ENCODE results near the gene EFNA3. TPM values are rescaled to one million over a fixed set of nuclear protein-coding genes. Genes with fewer than 3 reads are reported as not detected.

EFNA3 gene
- total RNA-seq, 1 donor from 2014 or later = 14.6 TPM

DNA sequence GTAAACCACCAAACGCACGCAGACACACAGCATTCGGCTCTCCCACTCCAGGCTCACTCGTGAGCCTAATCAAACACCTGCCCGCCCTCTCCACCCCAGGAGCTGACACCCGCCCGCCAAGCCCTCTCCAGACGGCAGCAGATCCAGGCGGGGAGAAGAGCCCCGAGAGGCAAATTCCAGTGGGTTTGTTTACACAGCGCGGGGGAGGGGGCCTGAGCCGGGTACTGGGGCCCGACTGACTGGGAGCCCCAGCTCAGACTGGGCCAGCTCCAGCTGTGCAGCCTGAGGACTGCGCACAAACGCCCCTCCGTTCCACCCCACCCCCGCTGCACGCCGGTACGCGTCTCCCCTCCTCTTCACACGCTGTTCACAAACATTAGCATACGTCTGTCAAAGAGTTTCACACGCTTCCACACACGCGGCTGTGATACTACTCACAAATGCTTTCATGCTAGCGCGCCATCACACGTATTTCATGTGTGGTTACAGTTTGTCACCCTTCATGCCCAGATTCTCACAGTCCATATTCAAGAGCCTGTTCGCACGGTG, 48.0 kb downstream of the EFNA3 start:
- Mint-ChIP-seq H3K36me3 (ENCODE audit: unreplicated experiment) (no peaks in the 10 kb centered on the region), H3K27ac (ENCODE audit: unreplicated experiment) (no peak overlapping the region), H3K4me3 (ENCODE audit: unreplicated experiment) (peak overlapping the region; percentile 90), H3K4me1 (ENCODE audit: low read depth, unreplicated experiment) (peaks cover 23% of the 10 kb centered on the region), H3K27me3 (ENCODE audit: unreplicated experiment) (peaks cover 26% of the 10 kb centered on the region), H3K9me3 (ENCODE audit: unreplicated experiment) (peaks cover 8% of the 10 kb centered on the region)
- TF ChIP-seq, protein P1, sequence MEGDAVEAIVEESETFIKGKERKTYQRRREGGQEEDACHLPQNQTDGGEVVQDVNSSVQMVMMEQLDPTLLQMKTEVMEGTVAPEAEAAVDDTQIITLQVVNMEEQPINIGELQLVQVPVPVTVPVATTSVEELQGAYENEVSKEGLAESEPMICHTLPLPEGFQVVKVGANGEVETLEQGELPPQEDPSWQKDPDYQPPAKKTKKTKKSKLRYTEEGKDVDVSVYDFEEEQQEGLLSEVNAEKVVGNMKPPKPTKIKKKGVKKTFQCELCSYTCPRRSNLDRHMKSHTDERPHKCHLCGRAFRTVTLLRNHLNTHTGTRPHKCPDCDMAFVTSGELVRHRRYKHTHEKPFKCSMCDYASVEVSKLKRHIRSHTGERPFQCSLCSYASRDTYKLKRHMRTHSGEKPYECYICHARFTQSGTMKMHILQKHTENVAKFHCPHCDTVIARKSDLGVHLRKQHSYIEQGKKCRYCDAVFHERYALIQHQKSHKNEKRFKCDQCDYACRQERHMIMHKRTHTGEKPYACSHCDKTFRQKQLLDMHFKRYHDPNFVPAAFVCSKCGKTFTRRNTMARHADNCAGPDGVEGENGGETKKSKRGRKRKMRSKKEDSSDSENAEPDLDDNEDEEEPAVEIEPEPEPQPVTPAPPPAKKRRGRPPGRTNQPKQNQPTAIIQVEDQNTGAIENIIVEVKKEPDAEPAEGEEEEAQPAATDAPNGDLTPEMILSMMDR (IDR thresholded peaks at IDR 0.05; ENCODE audit: partially characterized antibody, unreplicated experiment) = no peak
- peak; percentile 36 for DNase-seq

DNA sequence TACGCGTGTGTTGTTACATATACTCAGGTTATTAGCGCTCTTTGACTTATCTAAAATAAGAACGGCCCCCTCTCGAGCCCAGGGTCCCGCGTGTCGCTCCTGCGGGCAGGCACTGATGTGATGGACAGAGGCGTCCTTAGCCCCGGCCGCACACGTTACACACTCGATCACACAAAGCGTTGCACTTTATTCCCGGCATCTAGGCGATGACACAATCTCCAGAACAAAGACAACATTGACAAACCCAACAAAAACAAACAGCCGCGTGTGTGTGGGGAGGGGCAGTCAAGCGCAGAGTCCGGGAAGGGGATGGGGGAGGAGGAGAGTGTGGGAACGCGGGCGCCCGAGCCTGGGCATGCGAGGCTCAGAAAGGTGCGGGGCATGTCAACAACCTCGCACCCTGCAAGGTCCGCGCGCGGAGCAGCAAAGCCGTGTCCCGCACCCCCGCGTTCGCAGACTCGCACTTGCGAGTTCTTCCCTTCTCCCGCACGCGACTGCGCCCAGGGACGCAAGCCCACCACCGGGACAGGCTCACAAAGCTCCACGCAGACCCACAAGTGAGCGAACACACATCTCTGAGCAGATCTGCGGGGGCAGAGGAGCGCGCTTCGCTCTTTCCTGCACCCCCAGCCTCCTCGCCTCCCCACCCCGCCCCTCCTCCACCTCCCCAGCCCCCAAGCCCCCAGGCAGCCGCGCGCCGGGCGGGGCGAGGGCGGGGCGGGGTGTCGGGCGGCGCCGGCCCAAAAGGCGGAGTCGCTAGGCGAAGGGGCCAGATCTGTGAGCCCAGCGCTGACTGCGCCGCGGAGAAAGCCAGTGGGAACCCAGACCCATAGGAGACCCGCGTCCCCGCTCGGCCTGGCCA, 48.7 kb downstream of the EFNA3 start, which contains the start of gene EFNA1:
TSS of gene EFNA1 (plus strand) at position 772 of the 862 bp plus-strand sequence. CDS start 102 bp downstream, outside the sequence.
- TF ChIP-seq, protein P1 (IDR thresholded peaks at IDR 0.05; ENCODE audit: partially characterized antibody, unreplicated experiment) = no peak
- H3K36me3 Mint-ChIP-seq (ENCODE audit: unreplicated experiment) = no peaks in the 10 kb centered on the region
- peaks cover 8% of the 10 kb centered on the region for H3K9me3 Mint-ChIP-seq (ENCODE audit: unreplicated experiment)
- H3K27ac Mint-ChIP-seq (ENCODE audit: unreplicated experiment) = peak within 1 kb of the TSS; percentile 22
- DNase-seq = peak; percentile 55
- H3K27me3 Mint-ChIP-seq (ENCODE audit: unreplicated experiment) = peaks cover 26% of the 10 kb centered on the region
- H3K4me1 Mint-ChIP-seq (ENCODE audit: low read depth, unreplicated experiment) = peaks cover 23% of the 10 kb centered on the region
- peak within 1 kb of the TSS; percentile 90 for H3K4me3 Mint-ChIP-seq (ENCODE audit: unreplicated experiment)

GRCh38 chr1:155127967-155128754, 49.5 kb downstream of the EFNA3 start:
- H3K4me1 Mint-ChIP-seq (ENCODE audit: low read depth, unreplicated experiment) = peaks cover 23% of the 10 kb centered on the region
- peaks cover 26% of the 10 kb centered on the region for H3K27me3 Mint-ChIP-seq (ENCODE audit: unreplicated experiment)
- TF ChIP-seq, protein P1 (IDR thresholded peaks at IDR 0.05; ENCODE audit: partially characterized antibody, unreplicated experiment) = no peak
- peaks cover 9% of the 10 kb centered on the region for H3K9me3 Mint-ChIP-seq (ENCODE audit: unreplicated experiment)
- H3K36me3 Mint-ChIP-seq (ENCODE audit: unreplicated experiment) = no peaks in the 10 kb centered on the region
- H3K4me3 Mint-ChIP-seq (ENCODE audit: unreplicated experiment) = peak overlapping the region; percentile 78
- DNase-seq = no peak
- peak overlapping the region; percentile 22 for H3K27ac Mint-ChIP-seq (ENCODE audit: unreplicated experiment)

- H3K4me3 Mint-ChIP-seq (ENCODE audit: unreplicated experiment) = peak overlapping the region; percentile 78
- TF ChIP-seq, protein P1 (IDR thresholded peaks at IDR 0.05; ENCODE audit: partially characterized antibody, unreplicated experiment) = no peak
- no peak for DNase-seq
- no peaks in the 10 kb centered on the region for H3K36me3 Mint-ChIP-seq (ENCODE audit: unreplicated experiment)
- peaks cover 26% of the 10 kb centered on the region for H3K27me3 Mint-ChIP-seq (ENCODE audit: unreplicated experiment)
- H3K27ac Mint-ChIP-seq (ENCODE audit: unreplicated experiment) = no peak overlapping the region
- H3K9me3 Mint-ChIP-seq (ENCODE audit: unreplicated experiment) = peaks cover 10% of the 10 kb centered on the region
- H3K4me1 Mint-ChIP-seq (ENCODE audit: low read depth, unreplicated experiment) = peaks cover 23% of the 10 kb centered on the region
Observed at GRCh38 chr1:155128755-155129473, 50.3 kb downstream of the EFNA3 start.
